HUDEP-2 (cell line): ENCODE results near the gene RDH14.

Experiments
- DNase-seq, 76 experiments: peaks; one replicate each; lab custom pipeline; 2025; ENCODE audit not compliant: unreplicated experiment in 76 of 76; lab: John Stamatoyannopoulos, UW

RDH14 gene

GRCh38 chr2:18566145-18566769, 5.8 kb upstream of the RDH14 start:
- DNase-seq = peak in 1 of 76 experiments; percentile 17

GRCh38 chr2:18560797-18561085, 288 bp upstream of the RDH14 start:
- no peak for DNase-seq

- peak in 5 of 76 experiments; percentile 2 to 58 (median 24) for DNase-seq
Measured at GRCh38 chr2:18559531-18560030, 872 bp downstream of the RDH14 start.

GRCh38 chr2:18558458-18558857, 2.0 kb downstream of the RDH14 start:
- peak in 9 of 76 experiments; percentile 2 to 44 (median 18) for DNase-seq

GRCh38 chr2:18557121-18557520, 3.3 kb downstream of the RDH14 start:
- DNase-seq = no peak

- no peak for DNase-seq
Measured at GRCh38 chr2:18552351-18553077, 7.9 kb downstream of the RDH14 start.

- DNase-seq = no peak
Measured at GRCh38 chr2:18551623-18552022, 8.8 kb downstream of the RDH14 start.

GRCh38 chr2:18551169-18551568, 9.3 kb downstream of the RDH14 start:
- no peak for DNase-seq

- DNase-seq = peak in 1 of 76 experiments; percentile 11
Measured at GRCh38 chr2:18550433-18550832, 10.0 kb downstream of the RDH14 start.

- peak in 1 of 76 experiments; percentile 10 for DNase-seq
Measured at GRCh38 chr2:18549083-18549482, 11.4 kb downstream of the RDH14 start.

GRCh38 chr2:18548621-18549020, 11.8 kb downstream of the RDH14 start:
- DNase-seq = peak in 6 of 76 experiments; percentile 14 to 66 (median 28)

- no peak for DNase-seq
Measured at GRCh38 chr2:18546567-18546966, 13.9 kb downstream of the RDH14 start.

GRCh38 chr2:18545384-18545783, 15.1 kb downstream of the RDH14 start:
- peak in 1 of 76 experiments; percentile 32 for DNase-seq

- no peak for DNase-seq
Measured at GRCh38 chr2:18544171-18544570, 16.3 kb downstream of the RDH14 start.

GRCh38 chr2:18540872-18541271, 19.6 kb downstream of the RDH14 start:
- DNase-seq = no peak

GRCh38 chr2:18536697-18537096, 23.8 kb downstream of the RDH14 start:
- no peak for DNase-seq

GRCh38 chr2:18536100-18536499, 24.4 kb downstream of the RDH14 start:
- DNase-seq = no peak

- no peak for DNase-seq
Measured at GRCh38 chr2:18531194-18531593, 29.3 kb downstream of the RDH14 start.

- DNase-seq = no peak
Measured at GRCh38 chr2:18527822-18528221, 32.6 kb downstream of the RDH14 start.

- no peak for DNase-seq
Measured at GRCh38 chr2:18527326-18527725, 33.1 kb downstream of the RDH14 start.

GRCh38 chr2:18526429-18526828, 34.0 kb downstream of the RDH14 start:
- DNase-seq = no peak

GRCh38 chr2:18525852-18526251, 34.6 kb downstream of the RDH14 start:
- no peak for DNase-seq
